GM12878 (cell line): ENCODE data around the gene MPPED1. TPM values are rescaled to one million over a fixed set of nuclear protein-coding genes. Genes with fewer than 3 reads are reported as not detected.

Experiments used
- ATAC-seq: fragments of 200-7000 bp; cut with Tn5 transposase; 3 replicates; pipeline ENCODE4 v1.9.1; 2020; ENCODE audit warnings: mild to moderate bottlenecking, moderate library complexity
- BruUV-seq: library from RNA; stranded (reverse); fragments of 400-500 nt; replicated peaks from 2 replicates; lab custom pipeline; 2021; lab: Mats Ljungman, UMichigan
- CTCF ChIA-PET: fragments of 300-600 bp; sonication (Branson Sonifier 250); formaldehyde crosslinking; extraction: SDS; loops from one replicate; lab custom pipeline; 2021; ENCODE audit warnings: inconsistent platforms; lab: Yijun Ruan, JAX
- POLR2A ChIA-PET: fragments of 350-600 bp; formaldehyde crosslinking; extraction: SDS; loops from one replicate; lab custom pipeline; 2021; ENCODE audit warnings: inconsistent platforms; lab: Charles Lee
- RAD21 ChIA-PET: fragments of 300-600 bp; sonication (Branson Sonifier 250); formaldehyde crosslinking; loops from one replicate; lab custom pipeline; 2023; ENCODE audit warnings: antibody characterized with exemption; ENCODE audit not compliant: unreplicated experiment; lab: Charles Lee
- SMC1A ChIA-PET: fragments of 300-600 bp; sonication (Branson Sonifier 250); formaldehyde crosslinking; loops from one replicate; lab custom pipeline; 2023; ENCODE audit not compliant: unreplicated experiment, uncharacterized antibody; lab: Charles Lee
- DNase-seq: peaks from one replicate; pipeline ENCODE4 v3.0.0-alpha.2; 2011; ENCODE audit warnings: low read depth, low spot score
- FAIRE-seq: peaks from 3 replicates; lab custom pipeline; 2011; peaks lifted over from hg19 to GRCh38; lab: Jason Lieb, UNC
- H2AFZ ChIP-seq: 2 replicates; pipeline ENCODE4 v1.6.0; 2011; ENCODE audit warnings: low read depth, low read length, control low read depth; ENCODE audit not compliant: control insufficient read depth
- H3K27ac ChIP-seq: 2 replicates; pipeline ENCODE4 v1.5.1; 2011; ENCODE audit warnings: control low read depth; ENCODE audit not compliant: control insufficient read depth, insufficient read depth
- H3K27me3 ChIP-seq, 2 experiments: replicated peaks in 1 of 2; 2 replicates each; pipeline versions ENCODE4 v1.6.0 to v1.6.1; 2011; ENCODE audit warnings: low read length in 1 of 2; ENCODE audit not compliant: control insufficient read depth in 2 of 2, insufficient read depth in 2 of 2
- H3K36me3 ChIP-seq, 2 experiments: 2 replicates each; pipeline ENCODE4 v1.5.1; 2011; ENCODE audit warnings: low read length in 1 of 2; ENCODE audit not compliant: control insufficient read depth in 2 of 2, insufficient read depth in 2 of 2
- H3K4me1 ChIP-seq: 2 replicates; pipeline ENCODE4 v1.6.1; 2011; ENCODE audit warnings: mild to moderate bottlenecking, low read length, moderate library complexity, mixed read lengths; ENCODE audit not compliant: control insufficient read depth, insufficient read depth
- H3K4me2 ChIP-seq: 2 replicates; pipeline ENCODE4 v1.6.0; 2011; ENCODE audit warnings: control low read depth; ENCODE audit not compliant: control insufficient read depth, insufficient read depth
- H3K4me3 ChIP-seq: fragments of 200-600 bp; sonication (generic); 2 replicates; pipeline ENCODE4 v1.5.1; 2016
- H3K79me2 ChIP-seq: 2 replicates; pipeline ENCODE4 v1.6.0; 2011; ENCODE audit warnings: low read length; ENCODE audit not compliant: control insufficient read depth, insufficient read depth
- H3K9ac ChIP-seq: 2 replicates; pipeline ENCODE4 v1.8.0; 2011; ENCODE audit warnings: low read length, control low read depth, mixed read lengths; ENCODE audit not compliant: control insufficient read depth, insufficient read depth
- H3K9me3 ChIP-seq: replicated peaks from 3 replicates; pipeline ENCODE4 v1.5.1; 2011; ENCODE audit warnings: mild to moderate bottlenecking, low read length; ENCODE audit not compliant: control insufficient read depth, insufficient read depth
- H4K20me1 ChIP-seq: 2 replicates; pipeline ENCODE4 v1.6.0; 2011; ENCODE audit not compliant: control insufficient read depth, insufficient read depth
- CBFB ChIP-seq: IDR thresholded peaks from 2 replicates; pipeline ENCODE4 v1.6.1; 2016; ENCODE audit warnings: antibody characterized with exemption, low read depth
- CBX3 ChIP-seq: fragments of 200-600 bp; sonication (generic); IDR thresholded peaks from 2 replicates; pipeline ENCODE4 v1.6.1; 2016; ENCODE audit warnings: low read depth, borderline replicate concordance
- CEBPB ChIP-seq, 2 experiments: fragments of 150-350 bp in 1 of 2; IDR thresholded peaks; 2 replicates each; pipeline ENCODE4 v1.6.1; 2012 to 2014; ENCODE audit warnings: low read depth in 2 of 2, low read length in 2 of 2, borderline replicate concordance in 1 of 2, inconsistent platforms in 1 of 2
- IKZF2 ChIP-seq, 2 experiments: fragments of 450-650 bp; IDR thresholded peaks; 2 replicates each; pipeline ENCODE4 v1.6.1; 2017; ENCODE audit warnings: mild to moderate bottlenecking in 2 of 2, moderate library complexity in 2 of 2
- KDM1A ChIP-seq: fragments of 200-600 bp; sonication (generic); IDR thresholded peaks from 2 replicates; pipeline ENCODE4 v1.6.1; 2016; ENCODE audit warnings: borderline replicate concordance
- KLF5 ChIP-seq: fragments of 450-650 bp; IDR thresholded peaks from 2 replicates; pipeline ENCODE4 v1.6.1; 2014; ENCODE audit warnings: mild to moderate bottlenecking; ENCODE audit not compliant: partially characterized antibody
- PBX3 ChIP-seq: IDR thresholded peaks from 2 replicates; pipeline ENCODE4 v1.6.1; 2011; ENCODE audit warnings: mild to moderate bottlenecking, low read depth, low read length, moderate library complexity; ENCODE audit not compliant: insufficient replicate concordance
- RCOR1 ChIP-seq: conservative IDR thresholded peaks from 2 replicates; pipeline ENCODE4 v1.6.1; 2012; ENCODE audit warnings: low read depth, low read length, improper control_type of control experiment
- RUNX3 ChIP-seq: IDR thresholded peaks from 2 replicates; pipeline ENCODE4 v1.6.1; 2012; ENCODE audit warnings: low read length, inconsistent platforms
- SMARCA5 ChIP-seq: fragments of 450-650 bp; IDR thresholded peaks from 2 replicates; pipeline ENCODE4 v1.6.1; 2017; ENCODE audit warnings: mild to moderate bottlenecking
- SMC3 ChIP-seq: IDR thresholded peaks from 2 replicates; pipeline ENCODE4 v1.6.1; 2011; ENCODE audit warnings: low read length, improper control_type of control experiment, borderline replicate concordance
- TAF1 ChIP-seq: IDR thresholded peaks from 2 replicates; pipeline ENCODE4 v1.6.1; 2011; ENCODE audit warnings: mild to moderate bottlenecking, low read depth, low read length, borderline replicate concordance
- TBL1XR1 ChIP-seq: IDR thresholded peaks from 2 replicates; pipeline ENCODE4 v1.6.1; 2012; ENCODE audit warnings: low read depth, low read length, improper control_type of control experiment
- YBX1 ChIP-seq: fragments of 450-650 bp; IDR thresholded peaks from 2 replicates; pipeline ENCODE4 v1.6.1; 2016; ENCODE audit warnings: antibody characterized with exemption
- ZNF622 ChIP-seq: fragments of 450-650 bp; IDR thresholded peaks from 2 replicates; pipeline ENCODE4 v1.6.1; 2017; ENCODE audit warnings: mild to moderate bottlenecking, inconsistent platforms
- WGBS: methylation state at CpG from one replicate; pipeline ENCODE4 v1.1.6; 2016; ENCODE audit warnings: low lambda C conversion rate; ENCODE audit not compliant: insufficient replicate concordance, insufficient coverage; ENCODE audit errors: missing lambda C conversion rate; 5-methylcytosine and 5-hydroxymethylcytosine counted together
- in situ Hi-C: fragments of 300-500 bp; cut with MboI; formaldehyde crosslinking; loops from 9 replicates; pipeline ENCODE4 v1.14.3; 2018; ENCODE audit warnings: mixed read lengths
- intact Hi-C: fragments of 100-400 bp; cut with micrococcal nuclease; formaldehyde crosslinking; loops from one replicate; pipeline ENCODE4 v1.14.2; 2022; ENCODE audit not compliant: unreplicated experiment
- polyA plus RNA-seq, 11 experiments: library from polyadenylated mRNA; depleted of rRNA in 4 of 11; unstranded in 6 of 11; stranded (reverse) in 5 of 11; fragments of >200 nt; fragmentation: Nextera tagmentation in 4 of 11; fragmentation: Illumina TruSeq in 1 of 11; extraction: Ambion mirVana in 4 of 11; extraction: Trizol in 1 of 11; gene quantifications; 1 replicate in 1 of 11; 2 replicates in 10 of 11; pipeline versions ENCODE4 v1.2.1 to v1.2.3, GENCODE V29; 2011 to 2016; ENCODE audit warnings: inconsistent platforms in 2 of 11, missing spikeins in 2 of 11, low read depth in 1 of 11
- total RNA-seq, 4 experiments: library from RNA; depleted of rRNA in 3 of 4; stranded (reverse); fragments of >200 nt in 3 of 4; fragmentation: Illumina TruSeq in 1 of 4; extraction: Trizol in 1 of 4; gene quantifications; 2 replicates each; pipeline versions ENCODE4 v1.2.1 to v1.2.3, GENCODE V29; 2013 to 2021
- TF ChIP-seq, protein P1 (sequence below): IDR thresholded peaks from 2 replicates; pipeline ENCODE4 v1.6.1; 2012; ENCODE audit warnings: low read depth, low read length, improper control_type of control experiment

Gene MPPED1
- total and polyA plus RNA-seq, 10 of the 15 experiments (the other 5 are each of a cell fraction or from before 2014, with no cell fraction given), result 0.11 TPM; not detected in 9

DNA sequence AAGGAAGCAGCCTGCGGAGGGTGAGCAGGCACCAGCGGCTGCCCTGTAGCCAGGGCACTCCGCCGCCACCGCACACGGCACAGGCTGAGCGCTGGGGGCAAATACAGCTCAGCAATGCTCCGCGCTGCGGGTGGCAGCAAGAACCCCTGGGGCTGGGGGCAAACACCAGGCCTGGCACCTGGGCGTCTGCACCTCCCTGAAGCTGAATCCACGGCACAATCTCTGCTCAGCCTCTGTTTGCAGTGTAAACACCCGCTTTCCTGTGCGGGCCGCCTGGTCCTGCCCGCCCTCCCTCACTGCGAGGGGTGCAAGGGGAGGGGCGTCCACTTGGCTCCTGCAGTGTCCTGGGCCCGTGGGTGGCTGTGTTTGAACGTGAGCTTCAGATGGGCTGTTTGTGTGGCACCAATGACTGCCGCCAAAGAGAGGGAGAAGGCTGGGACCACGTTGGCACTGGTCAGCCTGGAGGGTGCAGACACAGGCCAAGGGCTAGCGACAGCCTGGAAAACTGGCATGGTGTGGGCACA, 14.8 kb upstream of the MPPED1 start (continued):
- no peak for TF ChIP-seq PBX3
- no peak for TF ChIP-seq CBFB
- no peak for TF ChIP-seq SMARCA5
- TF ChIP-seq IKZF2 (IDR thresholded peaks at IDR 0.05), result no peak

DNA sequence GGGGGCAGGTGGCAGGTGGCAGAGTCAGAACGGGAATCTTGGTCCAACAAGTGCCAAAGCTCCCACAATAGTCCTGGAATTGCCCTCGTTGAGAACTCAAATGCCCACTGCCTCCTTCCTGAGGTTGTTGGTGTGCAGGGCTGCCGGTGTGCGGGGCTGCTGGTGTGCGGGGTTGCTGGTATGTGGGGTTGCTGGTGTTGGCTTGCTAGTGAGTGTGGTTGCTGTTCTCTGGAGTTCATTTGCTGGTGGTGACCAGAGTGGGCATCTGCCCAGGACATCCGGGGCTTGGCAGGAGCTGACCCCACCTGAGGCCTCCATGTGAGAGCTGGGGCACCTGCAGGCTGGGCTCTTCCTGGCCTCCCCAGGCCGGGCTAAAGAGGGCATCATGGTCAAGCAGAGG, 14.0 kb upstream of the MPPED1 start:
- no peak for ATAC-seq
- Histone ChIP-seq H3K9ac (no peak overlapping the region), H3K79me2 (no peaks in the 10 kb centered on the region), H4K20me1 (no peaks in the 10 kb centered on the region), H3K4me1 (no peaks in the 10 kb centered on the region), H3K36me3 (no peaks in the 10 kb centered on the region), H3K4me2 (no peak overlapping the region), H3K9me3 (no peaks in the 10 kb centered on the region), H2AFZ (no peak overlapping the region), H3K4me3 (no peak overlapping the region), H3K27ac (no peak overlapping the region), H3K27me3 (peaks cover 0 to 1% of the 10 kb centered on the region in 2 experiments; a peak in 2 of 4 replicates)
- no peak for TF ChIP-seq TAF1
- TF ChIP-seq SMC3, result no peak
- TF ChIP-seq, protein P1, sequence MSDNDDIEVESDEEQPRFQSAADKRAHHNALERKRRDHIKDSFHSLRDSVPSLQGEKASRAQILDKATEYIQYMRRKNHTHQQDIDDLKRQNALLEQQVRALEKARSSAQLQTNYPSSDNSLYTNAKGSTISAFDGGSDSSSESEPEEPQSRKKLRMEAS, result no peak
- TF ChIP-seq YBX1, result no peak
- no peak for TF ChIP-seq ZNF622
- no peak for TF ChIP-seq RUNX3
- no peak for TF ChIP-seq KLF5
- TF ChIP-seq CEBPB (IDR thresholded peaks at IDR 0.05; ENCODE audit: borderline replicate concordance in 1 of 2, low read depth in 2 of 2, low read length in 2 of 2), result no peak
- no peak for TF ChIP-seq CBX3
- no peak for TF ChIP-seq TBL1XR1
- no peak for TF ChIP-seq RCOR1
- no peak for TF ChIP-seq KDM1A
- intact Hi-C loops (no loop called here), in situ Hi-C loops (loop anchor here (10.0 kb wide), 2 partner anchors 427 to 1227 kb away; no protein-coding TSS in a partner anchor)
- no TSS peak for BruUV-seq
- DNase-seq, result no peak
- 39% methylated on average over 7 of the region's 7 CpGs for WGBS
- ChIA-PET RAD21 (no interaction called here), POLR2A (no interaction called here), SMC1A (no interaction called here), CTCF (interaction anchor here (1.1 kb wide), 1 partner anchor 10 kb away, joined by 3 read pairs; no protein-coding TSS in a partner anchor)
- no peak for FAIRE-seq
